Measurements from ENCODE around the gene ACACA.

GRCh38 chr17:37259030-37259735 is 147.5 kb downstream of the ACACA start:
- no peak for TF ChIP-seq CTCF (IDR thresholded peaks at IDR 0.05; ENCODE audit: low read depth, low read length, poor library complexity, severe bottlenecking)
- TF ChIP-seq EZH2phosphoT487 (IDR thresholded peaks at IDR 0.05; ENCODE audit: borderline replicate concordance, low read length), result no peak

Measured in DOHH2 (cell line).